Left colon (tissue), 2 donors: ENCODE data around the gene SORCS3. TPM values are rescaled to one million over a fixed set of nuclear protein-coding genes. Genes with fewer than 3 reads are reported as not detected.
A peak's percentile ranks its signal among the peaks of the same experiment; 100 is the strongest.

Experiments used
- ATAC-seq: fragments of 200-7000 bp; cut with Tn5 transposase; one replicate; pipeline ENCODE4 v1.9.1; 2020; ENCODE audit warnings: mild to moderate bottlenecking, moderate library complexity
- DNase-seq, 2 donors: peaks; one replicate each; pipeline ENCODE4 v3.0.0-alpha.2; 2020
- intact Hi-C, 2 donors: fragments of 100-400 bp; cut with DNase I in 1 of 2; cut with micrococcal nuclease in 1 of 2; formaldehyde crosslinking; loops; one replicate each; pipeline versions ENCODE4 v1.11.2 to v1.14.0; 2022; cut with DNase I, micrococcal nuclease
- total RNA-seq, 2 donors: library from RNA; stranded (reverse); fragmentation: NEBNext Ultra II Directional; extraction: Animal tissue kit (Norgen Biotek cat#: 25700); gene quantifications; one replicate each; pipeline ENCODE4 v1.2.1, GENCODE V29; 2021
- donor health status: DM: no; HTN: no; CAD: no.
- donor health status: DM: yes; HTN: yes; CAD: no.

SORCS3 gene
- total RNA-seq, 2 donors from 2014 or later = 0.22 TPM; not detected in 1

DNA sequence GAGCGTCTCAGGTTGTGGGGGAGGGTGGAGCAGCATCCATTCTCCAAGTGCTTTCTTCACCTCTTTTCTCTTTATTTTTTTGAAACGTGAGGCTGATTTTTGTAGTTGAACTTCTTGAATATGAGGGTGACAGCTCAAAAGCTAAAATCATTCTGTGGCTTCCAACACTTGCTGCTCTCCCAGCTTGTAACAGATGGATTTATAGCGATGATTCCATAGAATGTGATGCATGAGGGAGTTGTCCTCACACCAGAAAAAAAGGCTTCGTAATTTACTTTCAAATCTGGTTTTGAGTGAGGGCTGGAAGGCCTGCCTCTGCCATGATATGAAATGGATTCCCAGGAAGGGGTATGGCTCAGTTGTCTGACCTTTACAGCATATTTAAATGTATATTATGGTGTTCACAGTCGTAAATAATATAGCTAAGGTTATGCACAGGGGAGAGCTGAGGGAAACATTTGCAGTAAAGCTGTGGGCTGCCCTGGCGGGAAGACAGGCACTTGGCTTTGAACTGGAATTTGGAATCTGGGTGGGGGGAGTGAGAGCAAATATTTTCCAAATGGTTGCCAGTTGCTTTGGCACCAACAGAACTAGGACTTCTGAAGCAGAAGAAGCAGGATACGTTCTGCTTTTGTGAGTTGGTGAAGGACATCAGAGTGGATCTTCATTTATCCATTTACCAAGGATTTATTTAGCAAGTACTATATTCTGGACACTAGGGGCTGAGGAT, 166.7 kb downstream of the SORCS3 start:
- DNase-seq (no peak), ATAC-seq (no peak)
- intact Hi-C loops = no loop called here

DNA sequence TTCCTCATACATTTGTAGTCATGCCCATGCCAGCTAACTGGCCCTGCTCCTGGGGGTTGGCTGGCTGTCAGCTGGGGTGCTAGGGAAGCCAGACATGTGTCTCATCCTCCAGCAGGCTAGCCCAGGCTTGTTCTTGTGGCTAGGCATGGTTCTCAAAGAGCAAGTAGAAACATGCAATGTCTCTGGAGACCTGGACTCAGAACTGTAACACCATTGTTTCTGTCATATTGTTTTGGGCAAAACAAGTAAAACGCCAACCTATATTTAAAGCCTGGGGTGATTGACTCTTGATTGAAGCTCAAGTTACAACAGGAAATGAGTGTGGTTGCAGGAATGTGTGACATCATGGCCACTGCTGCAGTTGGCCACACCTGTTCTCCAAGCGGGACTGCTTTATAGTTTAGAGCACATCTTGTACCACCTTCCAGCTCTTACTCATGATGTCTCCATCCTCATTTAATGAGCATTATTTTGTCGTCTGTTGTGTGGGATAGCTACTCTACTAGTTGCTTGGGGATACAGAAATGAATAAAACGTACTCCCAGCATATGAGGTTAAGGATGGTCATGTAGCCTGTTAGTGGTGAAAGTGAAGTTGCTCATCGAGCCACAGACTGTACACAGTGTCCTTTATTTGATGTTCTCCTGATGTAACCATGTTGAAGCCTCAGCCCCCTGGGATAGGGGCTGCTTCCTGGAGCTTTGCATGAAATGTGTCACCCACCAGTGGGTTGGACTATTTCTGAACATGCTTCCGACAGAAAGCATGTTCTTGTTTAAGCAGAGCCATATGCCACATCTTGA, 168.4 kb downstream of the SORCS3 start:
- DNase-seq (no peak), ATAC-seq (no peak)
- intact Hi-C loops = no loop called here

GRCh38 chr10:104811166-104811565, 170.1 kb downstream of the SORCS3 start:
- ATAC-seq (no peak), DNase-seq (no peak)
- intact Hi-C loops = no loop called here

DNA sequence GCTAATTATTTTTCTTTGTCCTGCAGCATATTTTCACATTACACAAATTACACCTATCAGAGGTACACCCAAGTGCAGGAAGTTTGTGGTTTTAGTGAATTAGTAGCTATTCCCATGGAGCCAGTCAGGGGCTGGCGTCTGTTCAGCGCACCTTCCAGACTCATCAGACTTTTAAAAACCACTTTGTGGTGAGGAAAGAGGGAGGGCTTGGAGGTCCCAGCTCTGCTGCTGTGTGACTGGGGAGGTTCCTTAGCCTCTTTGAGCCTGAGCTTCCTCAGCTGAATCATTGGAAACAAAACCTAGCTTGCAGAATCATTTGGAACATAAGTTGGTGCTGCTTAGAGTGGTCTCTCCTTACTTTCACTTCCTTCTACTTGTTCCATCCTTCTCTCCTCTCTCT, 175.4 kb downstream of the SORCS3 start:
- ATAC-seq (no peak), DNase-seq (no peak)
- intact Hi-C loops = no loop called here

DNA sequence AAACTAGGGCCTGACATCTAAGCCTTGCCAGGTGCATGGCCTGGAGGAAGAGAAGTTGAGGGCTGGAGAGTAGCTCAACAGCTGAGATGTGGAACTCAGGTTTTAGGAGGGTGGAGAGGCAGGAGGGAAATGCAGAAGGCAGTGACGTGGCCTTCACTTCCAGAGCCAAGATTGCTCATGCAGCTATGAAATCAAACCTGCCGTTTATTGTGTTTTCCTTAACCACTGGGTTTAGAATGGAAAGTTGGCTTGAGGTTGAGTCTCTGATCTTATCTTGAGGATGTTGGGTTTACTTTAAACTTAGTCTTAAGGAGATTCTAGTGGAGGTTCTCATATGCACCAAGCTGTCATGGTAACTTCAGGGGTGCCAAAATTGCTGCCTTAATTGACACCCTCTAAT, 178.6 kb downstream of the SORCS3 start:
- no peak for ATAC-seq
- DNase-seq = no peak
- intact Hi-C loops = no loop called here

- no peak for DNase-seq
- intact Hi-C loops = no loop called here
- ATAC-seq = no peak
These were observed 181.0 kb downstream of the SORCS3 start for GRCh38 chr10:104822088-104822487.

GRCh38 chr10:104824380-104825006, 183.4 kb downstream of the SORCS3 start:
- ATAC-seq (no peak), DNase-seq (peak in 1 of 2 donors; percentile 4)
- intact Hi-C loops = no loop called here

DNA sequence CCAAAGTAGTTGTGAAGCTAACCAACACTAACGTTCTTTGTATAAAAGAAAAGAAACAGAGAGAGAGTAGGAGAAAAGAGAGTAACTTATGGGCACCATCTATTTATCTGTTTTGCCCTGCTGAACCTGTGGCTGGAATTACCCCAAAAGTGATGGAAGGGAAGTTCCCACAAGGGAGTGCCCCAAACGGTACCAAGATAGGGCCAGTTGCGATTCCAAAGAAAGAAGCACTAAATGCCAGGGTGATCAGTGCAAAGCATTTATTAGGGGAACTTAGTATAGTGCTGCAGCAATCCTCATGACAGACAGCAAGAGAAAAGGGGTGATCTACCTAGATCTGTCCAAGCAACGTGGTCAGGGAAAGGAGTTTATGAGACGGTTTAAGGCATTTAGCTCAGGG, 190.2 kb downstream of the SORCS3 start:
- DNase-seq (no peak), ATAC-seq (no peak)
- intact Hi-C loops = no loop called here

GRCh38 chr10:104834580-104834979, 193.5 kb downstream of the SORCS3 start:
- no peak for DNase-seq
- ATAC-seq = no peak
- intact Hi-C loops = no loop called here

GRCh38 chr10:104835422-104835821, 194.3 kb downstream of the SORCS3 start:
- ATAC-seq (no peak), DNase-seq (no peak)
- intact Hi-C loops = no loop called here

GRCh38 chr10:104842704-104843103, 201.6 kb downstream of the SORCS3 start:
- ATAC-seq (no peak), DNase-seq (no peak)
- intact Hi-C loops = no loop called here

DNA sequence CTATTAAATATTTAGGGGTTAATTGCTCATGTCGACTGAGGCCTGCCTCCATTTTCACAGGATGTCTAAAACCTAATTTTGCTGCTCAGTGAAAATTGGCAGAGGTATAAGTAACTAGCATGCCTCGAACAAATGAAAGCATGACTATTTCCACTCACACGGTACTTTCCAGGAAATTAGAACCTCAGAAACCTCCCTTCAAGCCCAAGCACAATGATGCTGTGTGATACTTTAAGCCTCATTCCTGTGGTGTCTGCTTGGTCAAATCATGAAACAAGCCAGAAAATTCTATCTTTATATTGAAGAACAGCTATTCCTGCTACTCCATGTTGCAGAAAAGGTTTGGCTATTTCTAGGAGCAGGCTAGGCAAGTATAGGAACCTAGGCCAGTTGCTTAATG, 203.0 kb downstream of the SORCS3 start:
- DNase-seq (no peak), ATAC-seq (no peak)
- intact Hi-C loops = no loop called here

DNA sequence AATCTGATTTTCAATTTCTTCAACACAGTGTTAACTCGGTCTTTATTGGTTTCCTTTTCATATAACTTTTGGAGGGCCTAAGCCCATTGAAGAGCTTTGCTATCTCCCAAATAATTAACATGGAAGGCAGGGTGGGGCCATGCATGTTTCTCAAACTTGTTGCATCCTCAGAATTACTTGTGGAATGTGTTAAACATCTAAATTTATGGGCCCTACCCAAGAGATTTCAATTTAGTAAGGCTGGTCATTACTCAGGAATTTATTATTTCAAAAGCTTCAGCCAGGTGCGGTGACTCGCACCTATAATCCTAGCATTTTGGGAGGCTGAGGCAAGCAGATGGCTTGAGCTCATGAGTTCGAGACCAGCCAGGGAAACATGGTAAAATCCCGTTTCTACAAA, 208.9 kb downstream of the SORCS3 start:
- intact Hi-C loops = no loop called here
- ATAC-seq (no peak), DNase-seq (no peak)

DNA sequence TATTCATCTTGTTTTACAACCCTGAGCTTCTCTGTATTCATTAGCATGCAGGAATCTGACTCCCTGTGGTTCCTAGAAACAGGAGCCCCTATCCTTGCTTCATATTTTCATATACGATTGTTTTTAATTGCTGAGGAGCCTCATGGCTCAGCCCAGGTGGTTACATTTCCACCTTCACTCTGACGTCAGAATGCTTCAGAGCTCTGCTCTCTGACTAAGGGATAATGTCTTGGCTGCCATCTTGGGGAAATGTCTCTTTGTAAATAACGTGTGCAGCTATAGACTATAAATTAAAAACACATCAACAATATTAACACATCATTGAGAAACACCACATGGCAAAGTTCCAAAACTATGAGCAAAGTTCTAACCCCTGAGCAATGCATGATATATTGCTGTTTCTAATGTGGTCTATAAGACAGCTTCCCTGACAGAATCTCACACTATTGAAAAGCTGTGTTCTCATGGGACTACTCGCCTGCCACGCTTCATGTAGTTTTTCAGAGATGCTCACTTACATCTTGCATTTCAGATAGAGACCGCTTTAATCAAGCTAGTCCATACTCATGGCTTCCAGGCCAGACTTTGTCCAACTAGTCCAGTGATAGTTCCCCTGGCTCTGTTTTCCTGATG, 227.0 kb downstream of the SORCS3 start:
- intact Hi-C loops = no loop called here
- ATAC-seq (no peak), DNase-seq (no peak)

DNA sequence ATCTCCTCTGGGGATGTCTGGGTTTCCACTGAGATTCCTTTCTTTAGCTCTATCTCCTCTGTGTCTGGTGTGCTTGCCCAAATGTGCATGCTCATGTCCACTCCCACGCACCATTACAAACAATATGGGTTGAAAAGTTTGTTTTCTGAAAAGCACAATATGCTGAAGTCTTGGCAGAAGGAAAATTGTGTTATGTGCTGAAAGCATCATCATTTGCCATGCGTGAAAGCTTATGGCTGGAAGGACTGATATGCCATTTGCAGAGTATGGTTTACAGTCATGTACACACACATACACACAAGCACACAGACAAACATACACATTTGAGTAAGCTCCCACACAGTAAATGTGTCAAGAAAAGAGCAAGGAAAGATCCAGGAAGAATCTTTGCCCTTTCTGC, 231.6 kb downstream of the SORCS3 start:
- DNase-seq = no peak
- no peak for ATAC-seq

GRCh38 chr10:104873161-104873560, 232.1 kb downstream of the SORCS3 start:
- intact Hi-C loops = no loop called here

More for the DNA sequence above, 231.6 kb downstream of the SORCS3 start:
- intact Hi-C loops = no loop called here

GRCh38 chr10:104875561-104875960, 234.5 kb downstream of the SORCS3 start:
- DNase-seq (no peak), ATAC-seq (no peak)
- intact Hi-C loops = no loop called here

More at GRCh38 chr10:104873161-104873560, 232.1 kb downstream of the SORCS3 start:
- DNase-seq (no peak), ATAC-seq (no peak)

DNA sequence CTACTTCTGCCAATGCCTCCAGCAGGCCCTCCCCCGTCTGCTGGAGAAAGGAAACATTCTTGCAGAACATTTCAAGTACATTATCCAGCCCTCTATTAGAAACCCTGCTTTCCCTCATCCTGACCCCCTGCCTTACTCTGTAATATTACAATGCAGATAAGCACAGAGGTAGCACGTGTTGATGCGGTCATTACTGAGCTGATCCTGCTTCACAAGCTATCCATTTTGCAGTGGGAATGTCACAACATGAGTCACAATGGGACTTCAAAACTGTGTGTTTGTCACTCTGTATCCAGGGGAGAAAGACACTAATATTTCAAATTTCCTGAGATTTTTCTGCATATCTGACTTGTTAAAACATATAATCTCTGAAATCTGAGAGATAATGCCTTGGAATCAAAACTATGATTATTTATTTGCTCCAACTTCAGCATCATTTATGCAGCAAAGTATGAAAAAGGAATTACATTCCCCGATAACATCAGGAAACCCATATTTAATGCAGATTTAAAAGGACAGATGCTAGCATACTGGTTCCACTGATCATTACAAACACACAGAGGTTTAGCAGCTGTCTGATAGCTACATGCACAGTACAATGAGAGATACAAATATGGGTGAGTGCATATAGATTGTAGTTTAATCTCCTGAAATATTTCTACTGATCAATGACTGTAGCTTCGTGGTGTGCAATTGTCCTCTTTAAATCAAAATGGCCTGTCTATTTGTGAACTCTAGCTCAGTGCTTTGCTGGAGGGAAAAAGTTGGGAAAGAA, 239.7 kb downstream of the SORCS3 start:
- intact Hi-C loops = no loop called here
- DNase-seq = no peak
- no peak for ATAC-seq

DNA sequence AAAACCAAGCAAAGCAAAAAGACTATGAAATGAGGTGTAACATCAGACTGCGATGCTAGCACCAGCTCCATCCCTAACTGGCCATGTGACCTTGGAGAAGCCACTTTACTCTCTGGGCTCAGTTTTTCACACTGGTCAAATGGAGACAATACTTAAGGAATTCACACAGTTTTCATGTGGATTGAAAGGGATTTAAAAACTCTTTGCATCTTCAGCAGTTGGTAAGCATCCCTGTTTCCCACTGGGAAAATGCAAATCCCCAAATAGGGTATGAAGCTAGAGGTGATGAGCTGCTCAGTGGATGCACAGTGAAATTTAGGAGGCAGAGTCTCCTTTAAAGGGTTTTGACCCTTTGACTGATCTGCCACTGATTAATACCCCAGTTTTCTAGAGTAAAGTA, 240.7 kb downstream of the SORCS3 start:
- intact Hi-C loops = no loop called here
- ATAC-seq (no peak), DNase-seq (no peak)
